ENCODE measurements around the gene GLIS1. TPM values are rescaled to one million over a fixed set of nuclear protein-coding genes. Genes with fewer than 3 reads are reported as not detected.

The GLIS1 gene
- total RNA-seq, 1 experiment from 2014 or later = 0.39 TPM

DNA sequence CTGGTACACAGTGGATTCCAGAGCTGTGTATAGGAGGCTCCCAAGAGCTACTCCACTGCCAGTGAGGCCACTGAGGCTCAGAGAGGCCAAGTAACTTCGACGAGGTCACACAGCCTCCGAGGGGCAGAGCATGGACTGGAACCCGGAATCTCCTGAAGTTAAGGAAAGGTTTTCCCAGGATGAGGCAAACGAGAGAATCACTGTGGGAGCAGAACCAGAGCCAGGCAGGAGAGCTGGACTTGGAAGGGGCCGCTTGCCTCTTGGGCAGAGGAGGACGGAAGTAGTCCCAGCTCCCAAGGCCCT is 52.0 kb downstream of the GLIS1 start:
- H3K4me3 ChIP-seq (replicated peaks in 1 of 2; ENCODE audit: low read depth in 1 of 2, low read length in 2 of 2) = no peak overlapping the region

More for the DNA sequence above, 52.0 kb downstream of the GLIS1 start:
- ChIA-PET CTCF (interaction anchor here (1.9 kb wide), 1 partner anchor 201 kb away, joined by 5 read pairs; no protein-coding TSS in a partner anchor), POLR2A (no interaction called here), RAD21 (ENCODE audit: low non-redundant PET in 1 of 2, low total read pairs in 2 of 2, uncharacterized antibody in 2 of 2, unreplicated experiment in 2 of 2) (no interaction called here)
- Histone ChIP-seq H3K9me3 (ENCODE audit: control insufficient read depth in 1 of 2, insufficient read depth in 1 of 2, low read depth in 1 of 2, low read length in 2 of 2) (no peaks in the 10 kb centered on the region), H3K4me2 (ENCODE audit: low read length) (no peak overlapping the region), H3K27ac (ENCODE audit: low read depth, low read length) (no peak overlapping the region), H3K9ac (ENCODE audit: low read length) (no peak overlapping the region), H3K27me3 (ENCODE audit: insufficient read depth, low read length) (peaks cover 4% of the 10 kb centered on the region; the same call in 1 of the 2 replicates), H2AFZ (ENCODE audit: low read depth, low read length, poor library complexity, severe bottlenecking) (no peak overlapping the region), H3K4me1 (ENCODE audit: control insufficient read depth in 1 of 2, insufficient read depth in 2 of 2, low read length in 2 of 2) (peaks cover 22 to 24% of the 10 kb centered on the region in 2 experiments), H3K79me2 (ENCODE audit: insufficient read depth, low read length) (no peaks in the 10 kb centered on the region), H4K20me1 (ENCODE audit: insufficient read depth) (no peaks in the 10 kb centered on the region), H3K9me2 (ENCODE audit: insufficient read depth) (no peaks in the 10 kb centered on the region), H3K36me3 (ENCODE audit: control insufficient read depth in 1 of 2, insufficient read depth in 2 of 2, low read length in 2 of 2) (no peaks in the 10 kb centered on the region)
- TF ChIP-seq, protein P1, sequence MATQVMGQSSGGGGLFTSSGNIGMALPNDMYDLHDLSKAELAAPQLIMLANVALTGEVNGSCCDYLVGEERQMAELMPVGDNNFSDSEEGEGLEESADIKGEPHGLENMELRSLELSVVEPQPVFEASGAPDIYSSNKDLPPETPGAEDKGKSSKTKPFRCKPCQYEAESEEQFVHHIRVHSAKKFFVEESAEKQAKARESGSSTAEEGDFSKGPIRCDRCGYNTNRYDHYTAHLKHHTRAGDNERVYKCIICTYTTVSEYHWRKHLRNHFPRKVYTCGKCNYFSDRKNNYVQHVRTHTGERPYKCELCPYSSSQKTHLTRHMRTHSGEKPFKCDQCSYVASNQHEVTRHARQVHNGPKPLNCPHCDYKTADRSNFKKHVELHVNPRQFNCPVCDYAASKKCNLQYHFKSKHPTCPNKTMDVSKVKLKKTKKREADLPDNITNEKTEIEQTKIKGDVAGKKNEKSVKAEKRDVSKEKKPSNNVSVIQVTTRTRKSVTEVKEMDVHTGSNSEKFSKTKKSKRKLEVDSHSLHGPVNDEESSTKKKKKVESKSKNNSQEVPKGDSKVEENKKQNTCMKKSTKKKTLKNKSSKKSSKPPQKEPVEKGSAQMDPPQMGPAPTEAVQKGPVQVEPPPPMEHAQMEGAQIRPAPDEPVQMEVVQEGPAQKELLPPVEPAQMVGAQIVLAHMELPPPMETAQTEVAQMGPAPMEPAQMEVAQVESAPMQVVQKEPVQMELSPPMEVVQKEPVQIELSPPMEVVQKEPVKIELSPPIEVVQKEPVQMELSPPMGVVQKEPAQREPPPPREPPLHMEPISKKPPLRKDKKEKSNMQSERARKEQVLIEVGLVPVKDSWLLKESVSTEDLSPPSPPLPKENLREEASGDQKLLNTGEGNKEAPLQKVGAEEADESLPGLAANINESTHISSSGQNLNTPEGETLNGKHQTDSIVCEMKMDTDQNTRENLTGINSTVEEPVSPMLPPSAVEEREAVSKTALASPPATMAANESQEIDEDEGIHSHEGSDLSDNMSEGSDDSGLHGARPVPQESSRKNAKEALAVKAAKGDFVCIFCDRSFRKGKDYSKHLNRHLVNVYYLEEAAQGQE (IDR thresholded peaks at IDR 0.05; ENCODE audit: low read depth) = no peak
- TF ChIP-seq CBX3 (IDR thresholded peaks at IDR 0.05; ENCODE audit: low read depth) (no peak), YY1 (IDR thresholded peaks at IDR 0.05; ENCODE audit: extremely low read depth, insufficient replicate concordance, low read depth, low read length) (no peak), RAD21 (IDR thresholded peaks at IDR 0.05; ENCODE audit: low read depth) (no peak), POLR2AphosphoS5 (IDR thresholded peaks at IDR 0.05; ENCODE audit: low read depth, low read length) (no peak), JUND (IDR thresholded peaks at IDR 0.05) (no peak), ATF3 (IDR thresholded peaks at IDR 0.05) (no peak), ZNF274 (IDR thresholded peaks at IDR 0.05; ENCODE audit: low read depth, low read length) (no peak), SIN3A (IDR thresholded peaks at IDR 0.05; ENCODE audit: low read depth) (no peak), FOSL1 (IDR thresholded peaks at IDR 0.05; ENCODE audit: low read depth) (no peak), SRF (IDR thresholded peaks at IDR 0.05; ENCODE audit: low read depth) (no peak), EZH2phosphoT487 (IDR thresholded peaks at IDR 0.05; ENCODE audit: borderline replicate concordance) (no peak), CEBPB (IDR thresholded peaks at IDR 0.05; ENCODE audit: low read depth) (no peak), ZFX (IDR thresholded peaks at IDR 0.05) (no peak), TCF7L2 (IDR thresholded peaks at IDR 0.05; ENCODE audit: borderline replicate concordance, extremely low read depth, insufficient read depth, insufficient read length) (no peak), EGR1 (IDR thresholded peaks at IDR 0.05; ENCODE audit: low read depth) (no peak), SP1 (IDR thresholded peaks at IDR 0.05; ENCODE audit: low read depth) (no peak), EZH2 (IDR thresholded peaks at IDR 0.05) (no peak)
- TF ChIP-seq, protein P2, sequence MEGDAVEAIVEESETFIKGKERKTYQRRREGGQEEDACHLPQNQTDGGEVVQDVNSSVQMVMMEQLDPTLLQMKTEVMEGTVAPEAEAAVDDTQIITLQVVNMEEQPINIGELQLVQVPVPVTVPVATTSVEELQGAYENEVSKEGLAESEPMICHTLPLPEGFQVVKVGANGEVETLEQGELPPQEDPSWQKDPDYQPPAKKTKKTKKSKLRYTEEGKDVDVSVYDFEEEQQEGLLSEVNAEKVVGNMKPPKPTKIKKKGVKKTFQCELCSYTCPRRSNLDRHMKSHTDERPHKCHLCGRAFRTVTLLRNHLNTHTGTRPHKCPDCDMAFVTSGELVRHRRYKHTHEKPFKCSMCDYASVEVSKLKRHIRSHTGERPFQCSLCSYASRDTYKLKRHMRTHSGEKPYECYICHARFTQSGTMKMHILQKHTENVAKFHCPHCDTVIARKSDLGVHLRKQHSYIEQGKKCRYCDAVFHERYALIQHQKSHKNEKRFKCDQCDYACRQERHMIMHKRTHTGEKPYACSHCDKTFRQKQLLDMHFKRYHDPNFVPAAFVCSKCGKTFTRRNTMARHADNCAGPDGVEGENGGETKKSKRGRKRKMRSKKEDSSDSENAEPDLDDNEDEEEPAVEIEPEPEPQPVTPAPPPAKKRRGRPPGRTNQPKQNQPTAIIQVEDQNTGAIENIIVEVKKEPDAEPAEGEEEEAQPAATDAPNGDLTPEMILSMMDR (IDR thresholded peaks at IDR 0.05 in 2 of 3, conservative IDR thresholded peaks at IDR 0.05 in 1 of 3; ENCODE audit: borderline replicate concordance in 1 of 3, insufficient read depth in 1 of 3, low read depth in 2 of 3, low read length in 2 of 3) = no peak
- intact Hi-C loops (cut with micrococcal nuclease) = loop anchor here (10.0 kb wide), 1 partner anchor 412 kb away; no protein-coding TSS in a partner anchor
- ATAC-seq = no peak
- BruUV-seq (replicated peaks) = no TSS peak
- no peak for DNase-seq (ENCODE audit: low read depth, low spot score)
